ENCODE results near the gene PDP2.

DNA sequence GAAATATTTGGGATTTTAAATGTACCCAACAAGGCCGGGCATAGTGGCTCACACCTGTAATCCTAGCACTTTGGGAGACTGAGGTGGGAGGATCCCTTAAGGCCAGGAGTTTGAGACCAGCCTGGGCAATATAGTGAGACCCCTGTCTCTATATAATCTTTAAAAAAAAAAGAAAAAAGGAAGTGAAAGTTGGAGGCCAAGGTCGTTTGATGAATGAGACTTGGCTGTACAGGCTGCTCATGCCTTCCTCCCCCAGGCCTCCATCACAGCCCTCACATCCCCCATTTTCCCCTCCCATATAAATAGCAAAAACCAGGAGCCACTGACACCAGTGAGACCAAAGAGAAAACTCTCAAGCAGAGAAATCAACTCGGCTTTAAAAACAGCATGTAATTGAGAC lies 39.4 kb upstream of the PDP2 start:
- TF ChIP-seq, protein P1, sequence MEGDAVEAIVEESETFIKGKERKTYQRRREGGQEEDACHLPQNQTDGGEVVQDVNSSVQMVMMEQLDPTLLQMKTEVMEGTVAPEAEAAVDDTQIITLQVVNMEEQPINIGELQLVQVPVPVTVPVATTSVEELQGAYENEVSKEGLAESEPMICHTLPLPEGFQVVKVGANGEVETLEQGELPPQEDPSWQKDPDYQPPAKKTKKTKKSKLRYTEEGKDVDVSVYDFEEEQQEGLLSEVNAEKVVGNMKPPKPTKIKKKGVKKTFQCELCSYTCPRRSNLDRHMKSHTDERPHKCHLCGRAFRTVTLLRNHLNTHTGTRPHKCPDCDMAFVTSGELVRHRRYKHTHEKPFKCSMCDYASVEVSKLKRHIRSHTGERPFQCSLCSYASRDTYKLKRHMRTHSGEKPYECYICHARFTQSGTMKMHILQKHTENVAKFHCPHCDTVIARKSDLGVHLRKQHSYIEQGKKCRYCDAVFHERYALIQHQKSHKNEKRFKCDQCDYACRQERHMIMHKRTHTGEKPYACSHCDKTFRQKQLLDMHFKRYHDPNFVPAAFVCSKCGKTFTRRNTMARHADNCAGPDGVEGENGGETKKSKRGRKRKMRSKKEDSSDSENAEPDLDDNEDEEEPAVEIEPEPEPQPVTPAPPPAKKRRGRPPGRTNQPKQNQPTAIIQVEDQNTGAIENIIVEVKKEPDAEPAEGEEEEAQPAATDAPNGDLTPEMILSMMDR (IDR thresholded peaks at IDR 0.05 in 4 of 5, conservative IDR thresholded peaks at IDR 0.05 in 1 of 5): no peak
- no peak for TF ChIP-seq POLR2A (IDR thresholded peaks at IDR 0.05)
